ENCODE results near the gene NSDHL. TPM values are rescaled to one million over a fixed set of nuclear protein-coding genes. Genes with fewer than 3 reads are reported as not detected.

NSDHL gene
- total and polyA plus RNA-seq, 2 of the 13 experiments (the other 11 are each of a cell fraction or from before 2014, with no cell fraction given): 26.2 to 49.3 TPM

DNA sequence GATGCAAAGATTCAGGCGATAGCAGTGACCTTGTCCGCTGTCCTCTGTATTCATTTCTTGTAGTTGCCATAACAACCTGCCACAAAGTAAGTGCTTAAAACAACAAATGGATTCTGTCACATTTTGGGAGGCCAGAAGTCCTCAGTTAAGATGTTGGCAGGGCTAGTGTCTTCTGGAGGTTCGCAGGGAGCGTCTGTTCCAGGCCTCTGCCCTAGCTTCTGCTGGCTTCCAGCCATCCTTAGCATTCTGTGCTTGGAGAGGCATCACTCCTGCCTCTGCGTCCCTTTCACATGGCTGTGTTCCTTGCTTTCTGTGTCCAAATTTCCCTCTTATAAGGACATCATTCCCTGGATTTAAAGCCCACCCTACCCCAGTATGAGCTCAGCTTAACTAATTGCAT, 35.5 kb downstream of the NSDHL start:
- FAIRE-seq: no peak
- CTCF ChIA-PET (ENCODE audit: low intra/inter-chr PET ratio, low total read pairs): no interaction called here
- POLR2A ChIA-PET: no interaction called here
- no TSS peak for BruUV-seq (replicated peaks)
- no peaks in the 10 kb centered on the region for H3K4me1 ChIP-seq (ENCODE audit: insufficient read depth, low read length)
- no peaks in the 10 kb centered on the region for H4K20me1 ChIP-seq (ENCODE audit: insufficient read depth, low read length)
- no peak for ATAC-seq
- no peak overlapping the region for H3K27ac ChIP-seq (ENCODE audit: extremely low read length, insufficient read depth, low read length)
- no peaks in the 10 kb centered on the region for H3K9me3 ChIP-seq (ENCODE audit: low read length)
- DNase-seq (ENCODE audit: low spot score): no peak
- intact Hi-C loops (cut with micrococcal nuclease; ENCODE audit: unreplicated experiment) (loop anchor here (5.0 kb wide), 1 partner anchor 671 kb away; no protein-coding TSS in a partner anchor), in situ Hi-C loops (cut with HindIII; ENCODE audit: extremely low pct_ligation_motif_present, low pct_unique_long_range_greater_than_20kb) (no loop called here)
- TF ChIP-seq POLR2AphosphoS2 (IDR thresholded peaks at IDR 0.05; ENCODE audit: low read depth, low read length) (no peak), EHMT2 (IDR thresholded peaks at IDR 0.05; ENCODE audit: borderline replicate concordance, low read depth, low read length) (no peak), EEA1 (CRISPR knock-in tag; IDR thresholded peaks at IDR 0.05; ENCODE audit: borderline replicate concordance) (no peak)
- TF ChIP-seq, protein P1, sequence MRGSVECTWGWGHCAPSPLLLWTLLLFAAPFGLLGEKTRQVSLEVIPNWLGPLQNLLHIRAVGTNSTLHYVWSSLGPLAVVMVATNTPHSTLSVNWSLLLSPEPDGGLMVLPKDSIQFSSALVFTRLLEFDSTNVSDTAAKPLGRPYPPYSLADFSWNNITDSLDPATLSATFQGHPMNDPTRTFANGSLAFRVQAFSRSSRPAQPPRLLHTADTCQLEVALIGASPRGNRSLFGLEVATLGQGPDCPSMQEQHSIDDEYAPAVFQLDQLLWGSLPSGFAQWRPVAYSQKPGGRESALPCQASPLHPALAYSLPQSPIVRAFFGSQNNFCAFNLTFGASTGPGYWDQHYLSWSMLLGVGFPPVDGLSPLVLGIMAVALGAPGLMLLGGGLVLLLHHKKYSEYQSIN (CRISPR knock-in tag; IDR thresholded peaks at IDR 0.05; ENCODE audit: borderline replicate concordance): no peak
- TF ChIP-seq, protein P2, sequence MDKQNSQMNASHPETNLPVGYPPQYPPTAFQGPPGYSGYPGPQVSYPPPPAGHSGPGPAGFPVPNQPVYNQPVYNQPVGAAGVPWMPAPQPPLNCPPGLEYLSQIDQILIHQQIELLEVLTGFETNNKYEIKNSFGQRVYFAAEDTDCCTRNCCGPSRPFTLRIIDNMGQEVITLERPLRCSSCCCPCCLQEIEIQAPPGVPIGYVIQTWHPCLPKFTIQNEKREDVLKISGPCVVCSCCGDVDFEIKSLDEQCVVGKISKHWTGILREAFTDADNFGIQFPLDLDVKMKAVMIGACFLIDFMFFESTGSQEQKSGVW (CRISPR knock-in tag; IDR thresholded peaks at IDR 0.05; ENCODE audit: borderline replicate concordance): no peak
- TF ChIP-seq, protein P3, sequence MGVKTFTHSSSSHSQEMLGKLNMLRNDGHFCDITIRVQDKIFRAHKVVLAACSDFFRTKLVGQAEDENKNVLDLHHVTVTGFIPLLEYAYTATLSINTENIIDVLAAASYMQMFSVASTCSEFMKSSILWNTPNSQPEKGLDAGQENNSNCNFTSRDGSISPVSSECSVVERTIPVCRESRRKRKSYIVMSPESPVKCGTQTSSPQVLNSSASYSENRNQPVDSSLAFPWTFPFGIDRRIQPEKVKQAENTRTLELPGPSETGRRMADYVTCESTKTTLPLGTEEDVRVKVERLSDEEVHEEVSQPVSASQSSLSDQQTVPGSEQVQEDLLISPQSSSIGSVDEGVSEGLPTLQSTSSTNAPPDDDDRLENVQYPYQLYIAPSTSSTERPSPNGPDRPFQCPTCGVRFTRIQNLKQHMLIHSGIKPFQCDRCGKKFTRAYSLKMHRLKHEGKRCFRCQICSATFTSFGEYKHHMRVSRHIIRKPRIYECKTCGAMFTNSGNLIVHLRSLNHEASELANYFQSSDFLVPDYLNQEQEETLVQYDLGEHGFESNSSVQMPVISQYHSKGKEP (CRISPR knock-in tag; IDR thresholded peaks at IDR 0.05): no peak
- TF ChIP-seq, protein P4, sequence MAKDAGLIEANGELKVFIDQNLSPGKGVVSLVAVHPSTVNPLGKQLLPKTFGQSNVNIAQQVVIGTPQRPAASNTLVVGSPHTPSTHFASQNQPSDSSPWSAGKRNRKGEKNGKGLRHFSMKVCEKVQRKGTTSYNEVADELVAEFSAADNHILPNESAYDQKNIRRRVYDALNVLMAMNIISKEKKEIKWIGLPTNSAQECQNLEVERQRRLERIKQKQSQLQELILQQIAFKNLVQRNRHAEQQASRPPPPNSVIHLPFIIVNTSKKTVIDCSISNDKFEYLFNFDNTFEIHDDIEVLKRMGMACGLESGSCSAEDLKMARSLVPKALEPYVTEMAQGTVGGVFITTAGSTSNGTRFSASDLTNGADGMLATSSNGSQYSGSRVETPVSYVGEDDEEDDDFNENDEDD (CRISPR knock-in tag; IDR thresholded peaks at IDR 0.05; ENCODE audit: borderline replicate concordance): no peak
- H3K27me3 ChIP-seq (ENCODE audit: control insufficient read depth in 1 of 2, insufficient read depth in 2 of 2, low read length in 2 of 2): no peaks in the 10 kb centered on the region
- WGBS (ENCODE audit: low lambda C conversion rate): 100% methylated on average over 3 of the region's 5 CpGs
- no peaks in the 10 kb centered on the region for H3K79me2 ChIP-seq (ENCODE audit: insufficient read depth, low read length)
- H3K4me2 ChIP-seq (ENCODE audit: low read depth, low read length): no peak overlapping the region
- peaks cover 4 to 62% of the 10 kb centered on the region in 2 experiments; a peak in 4 of 5 replicates for H3K36me3 ChIP-seq (replicated peaks in 1 of 2; ENCODE audit: control insufficient read depth in 1 of 2, insufficient read depth in 2 of 2, low read length in 2 of 2)
- no peak overlapping the region for H2AFZ ChIP-seq (ENCODE audit: low read length)
- no peak overlapping the region for H3K4me3 ChIP-seq (replicated peaks in 1 of 3; ENCODE audit: insufficient read depth in 1 of 3, low read depth in 2 of 3, low read length in 3 of 3)
- no peak overlapping the region for H3K9ac ChIP-seq (ENCODE audit: insufficient read depth, low read depth, low read length)

Measured in HepG2 (cell line).